ENCODE data around the gene DOCK4. TPM values are rescaled to one million over a fixed set of nuclear protein-coding genes. Genes with fewer than 3 reads are reported as not detected.

DOCK4 gene
- total RNA-seq, 1 experiment from 2014 or later = 31.4 TPM

- no peaks in the 10 kb centered on the region for H3K27me3 Mint-ChIP-seq (ENCODE audit: insufficient read depth, unreplicated experiment)
- DNase-seq (ENCODE audit: unreplicated experiment) = no peak
- H3K4me3 Mint-ChIP-seq (ENCODE audit: unreplicated experiment) = no peak overlapping the region
- POLR2A ChIA-PET = no interaction called here
- H3K36me3 Mint-ChIP-seq (ENCODE audit: insufficient read depth, unreplicated experiment) = no peaks in the 10 kb centered on the region
- no peaks in the 10 kb centered on the region for H3K9me3 Mint-ChIP-seq (ENCODE audit: unreplicated experiment)
- H3K4me1 Mint-ChIP-seq (ENCODE audit: insufficient read depth, unreplicated experiment) = peaks cover 14% of the 10 kb centered on the region
- BruUV-seq (replicated peaks) = no TSS peak
- CTCF ChIA-PET = no interaction called here
- no peak for TF ChIP-seq CTCF (IDR thresholded peaks at IDR 0.05; ENCODE audit: unreplicated experiment)
- intact Hi-C loops (cut with micrococcal nuclease) = no loop called here
- H3K27ac Mint-ChIP-seq (ENCODE audit: low read depth, unreplicated experiment) = no peak overlapping the region
Observed at GRCh38 chr7:112125250-112125649, 80.9 kb downstream of the DOCK4 start.

- Mint-ChIP-seq H3K4me1 (ENCODE audit: insufficient read depth, unreplicated experiment) (peaks cover 3% of the 10 kb centered on the region), H3K36me3 (ENCODE audit: insufficient read depth, unreplicated experiment) (no peaks in the 10 kb centered on the region), H3K4me3 (ENCODE audit: unreplicated experiment) (no peak overlapping the region), H3K9me3 (ENCODE audit: unreplicated experiment) (no peaks in the 10 kb centered on the region), H3K27me3 (ENCODE audit: insufficient read depth, unreplicated experiment) (no peaks in the 10 kb centered on the region), H3K27ac (ENCODE audit: low read depth, unreplicated experiment) (no peak overlapping the region)
- no peak for DNase-seq (ENCODE audit: unreplicated experiment)
- intact Hi-C loops (cut with micrococcal nuclease) = no loop called here
- no TSS peak for BruUV-seq (replicated peaks)
- ChIA-PET POLR2A (interaction anchor here (0.6 to 1.3 kb wide), 4 partner anchors 11 to 320 kb away, joined by 3 read pairs; no protein-coding TSS in a partner anchor), CTCF (interaction anchor here (0.6 to 1.1 kb wide), 5 partner anchors 24 to 318 kb away, joined by 3 read pairs; no protein-coding TSS in a partner anchor)
- TF ChIP-seq CTCF (IDR thresholded peaks at IDR 0.05; ENCODE audit: unreplicated experiment) = no peak
Observed at GRCh38 chr7:112124061-112124766, 82.0 kb downstream of the DOCK4 start.

DNA sequence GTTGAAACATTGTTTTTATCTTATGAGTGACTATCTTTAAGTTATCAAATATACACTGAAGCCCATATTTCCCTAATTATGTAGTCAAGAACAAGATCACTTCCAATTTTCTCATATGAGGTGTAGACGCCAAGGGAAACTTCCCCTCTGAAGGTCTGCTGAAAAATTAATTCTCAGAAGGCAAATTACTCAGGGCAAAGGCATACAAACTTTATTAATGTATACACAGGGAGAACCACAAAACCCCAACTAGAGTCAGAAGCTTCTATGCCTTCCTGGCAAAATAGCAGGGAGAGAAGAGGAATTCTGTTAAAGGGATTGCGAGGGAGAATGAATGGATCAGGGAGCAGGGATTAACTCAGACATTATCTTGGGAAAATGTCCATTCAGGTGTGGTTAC lies 83.4 kb downstream of the DOCK4 start:
- ChIA-PET CTCF (no interaction called here), POLR2A (interaction anchor here (1.3 kb wide), 1 partner anchor 9 kb away, joined by 3 read pairs; no protein-coding TSS in a partner anchor)
- no TSS peak for BruUV-seq (replicated peaks)
- H3K27ac Mint-ChIP-seq (ENCODE audit: low read depth, unreplicated experiment) = peak overlapping the region; percentile 35
- no peak for DNase-seq (ENCODE audit: unreplicated experiment)
- no peaks in the 10 kb centered on the region for H3K4me1 Mint-ChIP-seq (ENCODE audit: insufficient read depth, unreplicated experiment)
- no peak for TF ChIP-seq CTCF (IDR thresholded peaks at IDR 0.05; ENCODE audit: unreplicated experiment)
- no peaks in the 10 kb centered on the region for H3K36me3 Mint-ChIP-seq (ENCODE audit: insufficient read depth, unreplicated experiment)
- H3K27me3 Mint-ChIP-seq (ENCODE audit: insufficient read depth, unreplicated experiment) = no peaks in the 10 kb centered on the region
- intact Hi-C loops (cut with micrococcal nuclease) = no loop called here
- H3K9me3 Mint-ChIP-seq (ENCODE audit: unreplicated experiment) = no peaks in the 10 kb centered on the region
- H3K4me3 Mint-ChIP-seq (ENCODE audit: unreplicated experiment) = no peak overlapping the region

DNA sequence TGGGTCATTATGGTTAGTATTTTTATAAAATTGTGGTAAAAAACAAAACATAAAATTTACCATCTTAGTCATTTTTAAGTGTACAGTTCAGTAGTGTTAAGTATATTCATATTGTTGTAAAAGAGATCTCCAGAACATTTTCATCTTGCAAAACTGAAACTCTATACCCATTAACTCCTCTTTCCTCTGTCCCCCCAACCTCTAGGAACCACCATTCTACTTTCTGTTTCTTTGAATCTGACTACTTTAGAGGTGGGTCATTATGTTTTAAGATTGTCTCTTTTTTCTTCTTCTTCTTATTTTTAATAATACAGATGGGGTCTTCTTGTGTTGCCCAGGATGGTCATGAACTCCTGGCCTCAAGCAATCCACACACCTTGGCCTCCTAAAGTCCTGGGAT lies 84.1 kb downstream of the DOCK4 start:
- Mint-ChIP-seq H3K4me1 (ENCODE audit: insufficient read depth, unreplicated experiment) (no peaks in the 10 kb centered on the region), H3K36me3 (ENCODE audit: insufficient read depth, unreplicated experiment) (no peaks in the 10 kb centered on the region), H3K9me3 (ENCODE audit: unreplicated experiment) (no peaks in the 10 kb centered on the region), H3K4me3 (ENCODE audit: unreplicated experiment) (no peak overlapping the region), H3K27me3 (ENCODE audit: insufficient read depth, unreplicated experiment) (no peaks in the 10 kb centered on the region), H3K27ac (ENCODE audit: low read depth, unreplicated experiment) (no peak overlapping the region)
- no peak for DNase-seq (ENCODE audit: unreplicated experiment)
- ChIA-PET POLR2A (no interaction called here), CTCF (no interaction called here)
- BruUV-seq (replicated peaks) = no TSS peak
- no peak for TF ChIP-seq CTCF (IDR thresholded peaks at IDR 0.05; ENCODE audit: unreplicated experiment)
- intact Hi-C loops (cut with micrococcal nuclease) = no loop called here

Data from MCF 10A (cell line).